ENCODE measurements around the gene HARS1. TPM values are rescaled to one million over a fixed set of nuclear protein-coding genes. Genes with fewer than 3 reads are reported as not detected.

The HARS1 gene
- total RNA-seq, 4 donors from 2014 or later = 45.7 to 68.7 (median 59.9) TPM

GRCh38 chr5:140633021-140633471, 58.1 kb downstream of the HARS1 start, which contains the start of gene CD14:
Gene CD14 (minus strand): TSS chr5:140633175. CDS start chr5:140633071, 104 bp downstream.
- intact Hi-C loops (cut with DNase I) = no loop called here

GRCh38 chr5:140632366-140633020, 58.7 kb downstream of the HARS1 start:
- intact Hi-C loops (cut with DNase I) = no loop called here

More at GRCh38 chr5:140633021-140633471, 58.1 kb downstream of the HARS1 start, which contains the start of gene CD14:
- WGBS = 17% methylated on average over 9 of the region's 16 CpGs
- H3K4me3 ChIP-seq = peak within 1 kb of the TSS; percentile 59 to 66 (median 61)
- H3K9me3 ChIP-seq = no peaks in the 10 kb centered on the region
- H3K4me1 ChIP-seq = peaks cover 8 to 31% (median 24%) of the 10 kb centered on the region in 4 donors
- TF ChIP-seq EP300 (IDR thresholded peaks at IDR 0.05) = no peak
- TF ChIP-seq POLR2AphosphoS5 (IDR thresholded peaks at IDR 0.05) = peak; percentile 8 to 29
- no peaks in the 10 kb centered on the region for H3K36me3 ChIP-seq
- DNase-seq (ENCODE audit: extremely low spot score) = peak; percentile 94
- no peaks in the 10 kb centered on the region for H3K27me3 ChIP-seq
- H3K27ac ChIP-seq (replicated peaks in 1 of 4) = peak within 1 kb of the TSS; percentile 71 to 82 (median 71)

GRCh38 chr5:140631831-140632365, 59.3 kb downstream of the HARS1 start:
- Histone ChIP-seq H3K9me3 (no peaks in the 10 kb centered on the region), H3K27ac (replicated peaks in 1 of 4) (peak overlapping the region; percentile 71 to 82 (median 71)), H3K4me1 (peaks cover 8 to 31% (median 24%) of the 10 kb centered on the region in 4 donors), H3K4me3 (peak overlapping the region; percentile 59 to 66 (median 61)), H3K36me3 (no peaks in the 10 kb centered on the region), H3K27me3 (no peaks in the 10 kb centered on the region)
- WGBS = 12% methylated on average over 14 of the region's 36 CpGs
- intact Hi-C loops (cut with DNase I) = no loop called here
- no peak for DNase-seq (ENCODE audit: extremely low spot score)
- no peak for TF ChIP-seq POLR2A (IDR thresholded peaks at IDR 0.05; ENCODE audit: low read depth)
- no peak for TF ChIP-seq POLR2AphosphoS5 (IDR thresholded peaks at IDR 0.05)
- TF ChIP-seq EP300 (IDR thresholded peaks at IDR 0.05) = no peak
- no peak for TF ChIP-seq CTCF (IDR thresholded peaks at IDR 0.05)

More at GRCh38 chr5:140632366-140633020, 58.7 kb downstream of the HARS1 start:
- H3K27me3 ChIP-seq = no peaks in the 10 kb centered on the region
- 1% methylated on average over 17 of the region's 51 CpGs for WGBS
- H3K27ac ChIP-seq (replicated peaks in 1 of 4) = peak overlapping the region; percentile 71 to 82 (median 71)
- H3K4me3 ChIP-seq = peak overlapping the region; percentile 59 to 66 (median 61)
- no peaks in the 10 kb centered on the region for H3K36me3 ChIP-seq
- H3K4me1 ChIP-seq = peaks cover 8 to 31% (median 24%) of the 10 kb centered on the region in 4 donors
- TF ChIP-seq POLR2A (IDR thresholded peaks at IDR 0.05; ENCODE audit: low read depth) (no peak), POLR2AphosphoS5 (IDR thresholded peaks at IDR 0.05) (peak in 1 of 2 donors; percentile 3), CTCF (IDR thresholded peaks at IDR 0.05) (peak in 1 of 3 experiments; percentile 5), EP300 (IDR thresholded peaks at IDR 0.05) (no peak)
- no peaks in the 10 kb centered on the region for H3K9me3 ChIP-seq
- peak; percentile 91 for DNase-seq (ENCODE audit: extremely low spot score)

DNA sequence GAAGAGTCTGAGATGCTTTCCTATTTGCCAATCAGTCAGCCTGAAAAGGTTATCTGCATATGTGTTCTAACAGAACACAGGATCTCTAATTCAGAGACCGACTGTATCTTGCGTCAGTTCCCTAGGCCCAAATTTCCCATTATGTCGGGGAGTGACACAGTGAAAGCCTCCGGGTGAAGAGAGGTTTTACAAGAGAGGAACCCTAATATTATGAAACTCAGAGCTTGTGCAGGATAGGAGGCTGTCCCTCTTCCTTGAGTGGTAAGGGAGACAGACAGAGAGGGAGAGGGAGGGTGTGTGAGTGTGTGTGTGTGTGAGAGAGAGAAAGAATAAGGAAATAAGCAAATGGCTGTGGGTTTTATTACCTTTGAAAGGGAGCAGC, 60.1 kb downstream of the HARS1 start:
- intact Hi-C loops (cut with DNase I) = no loop called here
- H3K4me1 ChIP-seq = peaks cover 8 to 31% (median 24%) of the 10 kb centered on the region in 4 donors
- no peaks in the 10 kb centered on the region for H3K27me3 ChIP-seq
- peak overlapping the region; percentile 59 to 66 (median 61) for H3K4me3 ChIP-seq
- 89% methylated on average over 4 of the region's 4 CpGs for WGBS
- H3K36me3 ChIP-seq = no peaks in the 10 kb centered on the region
- no peak for DNase-seq (ENCODE audit: extremely low spot score)
- TF ChIP-seq CTCF (IDR thresholded peaks at IDR 0.05) = no peak
- TF ChIP-seq EP300 (IDR thresholded peaks at IDR 0.05) = no peak
- TF ChIP-seq POLR2AphosphoS5 (IDR thresholded peaks at IDR 0.05) = no peak
- H3K9me3 ChIP-seq = no peaks in the 10 kb centered on the region
- peak overlapping the region; percentile 45 to 71 (median 61) for H3K27ac ChIP-seq (replicated peaks in 1 of 4)

DNA sequence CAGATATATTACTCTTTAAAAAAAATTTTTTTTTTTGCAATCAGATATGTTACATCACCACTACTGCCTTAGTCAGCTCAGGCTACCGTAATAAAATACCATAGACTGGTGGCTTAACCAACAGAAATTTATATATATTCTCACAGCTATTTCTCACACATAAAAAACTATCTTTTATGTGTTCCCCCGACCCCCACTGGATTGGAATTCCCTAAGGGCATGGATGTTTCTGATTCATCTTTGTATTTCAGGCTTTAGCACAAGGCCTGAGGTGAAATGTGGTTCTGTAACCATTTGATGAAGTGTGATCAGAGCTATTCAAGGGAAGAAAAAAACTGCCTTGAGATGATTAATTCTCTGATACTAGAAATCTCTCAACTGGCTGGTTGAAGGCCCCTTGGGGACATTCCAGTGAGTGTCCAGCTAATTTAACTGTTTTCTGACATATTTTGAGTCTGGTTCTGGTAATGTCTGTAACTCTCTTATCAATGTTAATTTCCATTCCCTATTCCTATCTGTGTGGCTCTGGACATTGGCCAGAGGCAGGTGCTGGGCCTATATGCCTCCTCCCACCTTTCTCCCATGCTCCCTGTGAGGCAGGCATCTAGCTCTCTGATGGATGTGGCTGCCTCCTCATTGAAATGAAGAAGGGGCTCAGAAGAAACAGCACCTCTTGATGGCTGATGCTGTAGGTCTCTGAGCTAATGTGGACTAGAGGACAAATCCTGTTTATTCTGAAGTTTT, 60.7 kb downstream of the HARS1 start:
- peaks cover 8 to 31% (median 24%) of the 10 kb centered on the region in 4 donors for H3K4me1 ChIP-seq
- no peak for DNase-seq (ENCODE audit: extremely low spot score)
- TF ChIP-seq POLR2A (IDR thresholded peaks at IDR 0.05; ENCODE audit: low read depth) (no peak), EP300 (IDR thresholded peaks at IDR 0.05) (no peak), POLR2AphosphoS5 (IDR thresholded peaks at IDR 0.05) (no peak), CTCF (IDR thresholded peaks at IDR 0.05) (no peak)
- peak overlapping the region in 3 of 4 donors; percentile 45 to 71 (median 51) for H3K27ac ChIP-seq (replicated peaks in 1 of 4)
- 52% methylated on average over 2 of the region's 2 CpGs for WGBS
- no peaks in the 10 kb centered on the region for H3K9me3 ChIP-seq
- no peaks in the 10 kb centered on the region for H3K36me3 ChIP-seq
- intact Hi-C loops (cut with DNase I) = no loop called here
- no peaks in the 10 kb centered on the region for H3K27me3 ChIP-seq
- peak overlapping the region; percentile 59 to 66 (median 61) for H3K4me3 ChIP-seq
